Thymus (tissue), 11 donors: ENCODE results near the gene FLRT1. TPM values are rescaled to one million over a fixed set of nuclear protein-coding genes. Genes with fewer than 3 reads are reported as not detected.
A peak's percentile ranks its signal among the peaks of the same experiment; 100 is the strongest.

Experiments used
- DNase-seq, 9 donors: peaks; one replicate each; pipeline ENCODE4 v3.0.0-alpha.2; 2013; ENCODE audit warnings: low spot score in 9 of 9, low read depth in 6 of 9, missing footprints in 1 of 9
- H3K27ac ChIP-seq, 2 donors: one replicate each; pipeline ENCODE4 v1.5.1; 2013; ENCODE audit warnings: control low read depth in 1 of 2, low read depth in 1 of 2, low read length in 1 of 2, mild to moderate bottlenecking in 1 of 2, moderate library complexity in 1 of 2
- H3K27me3 ChIP-seq, 2 donors: one replicate each; pipeline ENCODE4 v1.5.1; 2013; ENCODE audit warnings: low read length in 1 of 2; ENCODE audit not compliant: control insufficient read depth in 2 of 2, insufficient read depth in 1 of 2
- H3K36me3 ChIP-seq, 2 donors: one replicate each; pipeline ENCODE4 v1.5.1; 2013; ENCODE audit warnings: low read length in 1 of 2, mild to moderate bottlenecking in 1 of 2, moderate library complexity in 1 of 2; ENCODE audit not compliant: control insufficient read depth in 2 of 2, insufficient read depth in 2 of 2
- H3K4me1 ChIP-seq, 2 donors: one replicate each; pipeline ENCODE4 v1.5.1; 2013; ENCODE audit warnings: low read length in 2 of 2; ENCODE audit not compliant: control insufficient read depth in 2 of 2, insufficient read depth in 2 of 2
- H3K4me3 ChIP-seq, 2 donors: one replicate each; pipeline ENCODE4 v1.5.1; 2013; ENCODE audit warnings: low read length in 2 of 2, control low read depth in 1 of 2, mild to moderate bottlenecking in 1 of 2
- H3K9me3 ChIP-seq, 2 donors: one replicate each; pipeline ENCODE4 v1.5.1; 2013; ENCODE audit warnings: low read length in 1 of 2, mild to moderate bottlenecking in 1 of 2; ENCODE audit not compliant: control insufficient read depth in 2 of 2, insufficient read depth in 1 of 2
- WGBS: extraction: QIAGEN DNeasy Blood & Tissue Kit; methylation state at CpG from one replicate; pipeline ENCODE4 v1.1.7; 2013; 5-methylcytosine and 5-hydroxymethylcytosine counted together
- polyA plus RNA-seq: library from polyadenylated mRNA; stranded (reverse); fragments of 200-250 nt; gene quantifications from one replicate; pipeline ENCODE4 v1.2.3, GENCODE V29; 2013
- total RNA-seq: library from RNA; stranded (reverse); fragments of 120-200 nt; gene quantifications from one replicate; pipeline ENCODE4 v1.2.4, GENCODE V29; 2013
- donor health status: healthy.

FLRT1 gene
- total and polyA plus RNA-seq, 2 donors: 0.05 to 0.07 TPM

DNA sequence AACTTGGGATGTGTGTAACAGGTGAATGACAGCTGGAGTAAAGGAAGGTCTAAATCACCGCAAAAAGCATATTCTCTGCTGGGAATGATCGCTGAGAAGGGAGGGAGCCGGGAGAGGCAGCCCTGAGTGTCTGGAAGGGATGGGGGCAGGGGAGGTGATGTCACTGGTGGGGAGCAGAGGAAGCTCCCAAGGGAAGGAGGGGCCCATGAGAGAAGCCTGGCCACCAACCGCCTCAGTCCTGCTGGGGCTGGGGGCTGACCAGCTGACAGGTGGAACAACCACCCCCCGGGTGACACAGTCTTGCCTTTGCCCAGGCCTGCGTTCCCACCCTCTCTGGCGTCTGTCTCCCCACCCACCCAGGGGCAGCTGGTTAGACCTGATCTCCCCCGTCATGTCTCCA lies 6.0 kb upstream of the FLRT1 start:
- peaks cover 0 to 23% of the 10 kb centered on the region in 2 donors for H3K4me1 ChIP-seq
- 95% methylated on average over 8 of the region's 8 CpGs for WGBS
- H3K9me3 ChIP-seq: peaks cover 0 to 4% of the 10 kb centered on the region in 2 donors
- H3K27me3 ChIP-seq: peaks cover 10 to 54% of the 10 kb centered on the region in 2 donors
- no peaks in the 10 kb centered on the region for H3K36me3 ChIP-seq
- H3K27ac ChIP-seq: no peak overlapping the region
- DNase-seq: no peak
- no peak overlapping the region for H3K4me3 ChIP-seq

DNA sequence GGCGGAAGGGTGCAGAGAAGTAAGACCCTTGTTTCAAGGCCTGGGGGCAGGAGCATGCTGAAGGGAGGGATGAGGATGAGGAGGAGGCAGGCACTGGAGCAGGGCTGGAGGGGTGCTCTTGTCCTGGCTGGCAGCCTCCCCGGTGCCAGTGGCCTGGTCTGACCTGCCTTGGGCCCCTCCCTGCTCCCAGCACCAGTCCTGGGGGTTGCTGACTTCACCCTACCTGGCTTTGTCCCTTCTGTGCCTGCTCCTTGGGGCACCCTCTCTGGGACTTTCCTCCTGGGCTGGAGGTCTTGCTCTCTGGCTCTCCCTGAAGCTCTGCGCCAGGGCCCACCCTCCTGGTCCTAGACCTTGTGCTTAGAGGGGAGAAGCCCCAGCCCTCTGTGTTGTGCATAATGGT lies 4.7 kb upstream of the FLRT1 start:
- H3K4me3 ChIP-seq: no peak overlapping the region
- H3K4me1 ChIP-seq: peaks cover 0 to 29% of the 10 kb centered on the region in 2 donors
- no peak for DNase-seq
- 92% methylated on average over 3 of the region's 3 CpGs for WGBS
- no peaks in the 10 kb centered on the region for H3K36me3 ChIP-seq
- no peak overlapping the region for H3K27ac ChIP-seq
- peaks cover 21 to 63% of the 10 kb centered on the region in 2 donors for H3K27me3 ChIP-seq
- peaks cover 0 to 4% of the 10 kb centered on the region in 2 donors for H3K9me3 ChIP-seq

DNA sequence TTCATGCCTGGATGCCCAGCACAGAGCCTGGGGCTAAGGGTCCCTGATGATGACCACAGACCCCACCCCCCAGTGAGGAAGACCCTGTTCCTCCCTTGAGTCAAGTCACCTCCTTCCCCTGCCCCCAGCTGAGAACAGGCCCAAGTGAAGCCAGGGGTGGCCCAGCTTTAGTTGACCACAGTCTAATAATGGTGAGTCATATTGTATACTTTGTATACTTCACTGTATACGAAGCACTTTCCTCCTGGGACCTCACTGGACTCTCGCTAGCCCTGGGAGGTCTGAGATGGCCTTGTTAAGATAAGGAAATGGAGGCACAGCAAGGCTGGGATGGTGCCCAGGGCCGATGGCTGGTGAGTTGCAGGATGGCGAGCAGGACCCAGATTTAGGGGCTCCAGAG lies 3.7 kb upstream of the FLRT1 start:
- no peak for DNase-seq
- peaks cover 32 to 74% of the 10 kb centered on the region in 2 donors for H3K27me3 ChIP-seq
- H3K4me3 ChIP-seq: no peak overlapping the region
- H3K9me3 ChIP-seq: peaks cover 0 to 4% of the 10 kb centered on the region in 2 donors
- peaks cover 0 to 35% of the 10 kb centered on the region in 2 donors for H3K4me1 ChIP-seq
- H3K36me3 ChIP-seq: no peaks in the 10 kb centered on the region
- no peak overlapping the region for H3K27ac ChIP-seq
- WGBS: 89% methylated on average over 4 of the region's 4 CpGs

DNA sequence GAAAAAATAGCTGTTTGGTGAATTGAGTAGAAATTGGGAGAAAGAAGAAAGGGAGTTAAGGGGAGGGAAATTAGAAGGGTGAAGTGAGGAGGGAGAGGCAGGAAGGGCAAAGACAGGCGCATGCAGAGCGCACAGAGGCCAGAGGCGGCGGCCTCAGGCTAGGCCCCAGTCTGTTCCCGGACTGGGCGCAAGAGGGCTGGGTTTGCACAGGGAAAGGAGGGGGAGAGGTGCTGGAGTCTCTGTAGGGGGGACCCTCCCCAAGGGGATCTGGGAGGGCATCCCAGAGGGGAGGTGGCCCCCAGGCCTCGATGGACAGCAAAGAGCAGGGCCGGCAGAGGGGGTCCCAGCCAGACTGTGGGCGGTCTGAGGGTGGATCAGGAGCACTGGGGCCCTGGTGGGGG lies 1.3 kb upstream of the FLRT1 start:
- H3K27ac ChIP-seq: no peak overlapping the region
- H3K27me3 ChIP-seq: peaks cover 53 to 83% of the 10 kb centered on the region in 2 donors
- no peak overlapping the region for H3K4me3 ChIP-seq
- H3K4me1 ChIP-seq: peaks cover 0 to 17% of the 10 kb centered on the region in 2 donors
- WGBS: 61% methylated on average over 9 of the region's 9 CpGs
- H3K9me3 ChIP-seq: peaks cover 0 to 9% of the 10 kb centered on the region in 2 donors
- no peak for DNase-seq
- H3K36me3 ChIP-seq: no peaks in the 10 kb centered on the region

DNA sequence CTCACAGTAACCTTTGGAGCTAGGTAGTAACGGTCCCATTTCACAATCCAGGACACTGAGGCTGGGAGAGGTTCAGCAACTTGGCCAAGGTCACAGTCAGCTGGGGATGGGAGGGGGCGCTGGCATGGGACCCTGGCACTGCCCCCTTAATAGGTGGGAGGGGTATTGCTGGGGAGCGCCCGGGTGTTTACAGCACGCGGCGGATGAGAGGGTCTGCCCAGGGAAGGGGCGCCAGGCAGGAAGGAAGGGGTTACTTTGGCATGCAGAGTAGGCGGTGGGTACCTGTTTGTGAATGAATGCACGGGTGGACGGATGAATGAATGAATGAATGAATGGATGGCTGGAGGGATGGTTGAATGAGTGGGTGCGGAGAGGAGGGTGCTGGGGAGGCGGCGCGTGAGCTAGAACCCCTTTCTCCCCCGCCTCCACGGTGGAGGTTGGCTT lies 628 bp upstream of the FLRT1 start:
- Histone ChIP-seq H3K36me3 (no peaks in the 10 kb centered on the region), H3K4me1 (peaks cover 0 to 17% of the 10 kb centered on the region in 2 donors), H3K27ac (no peak overlapping the region), H3K9me3 (peaks cover 0 to 9% of the 10 kb centered on the region in 2 donors), H3K4me3 (no peak overlapping the region), H3K27me3 (peaks cover 53 to 84% of the 10 kb centered on the region in 2 donors)
- 11% methylated on average over 17 of the region's 17 CpGs for WGBS
- DNase-seq: no peak

DNA sequence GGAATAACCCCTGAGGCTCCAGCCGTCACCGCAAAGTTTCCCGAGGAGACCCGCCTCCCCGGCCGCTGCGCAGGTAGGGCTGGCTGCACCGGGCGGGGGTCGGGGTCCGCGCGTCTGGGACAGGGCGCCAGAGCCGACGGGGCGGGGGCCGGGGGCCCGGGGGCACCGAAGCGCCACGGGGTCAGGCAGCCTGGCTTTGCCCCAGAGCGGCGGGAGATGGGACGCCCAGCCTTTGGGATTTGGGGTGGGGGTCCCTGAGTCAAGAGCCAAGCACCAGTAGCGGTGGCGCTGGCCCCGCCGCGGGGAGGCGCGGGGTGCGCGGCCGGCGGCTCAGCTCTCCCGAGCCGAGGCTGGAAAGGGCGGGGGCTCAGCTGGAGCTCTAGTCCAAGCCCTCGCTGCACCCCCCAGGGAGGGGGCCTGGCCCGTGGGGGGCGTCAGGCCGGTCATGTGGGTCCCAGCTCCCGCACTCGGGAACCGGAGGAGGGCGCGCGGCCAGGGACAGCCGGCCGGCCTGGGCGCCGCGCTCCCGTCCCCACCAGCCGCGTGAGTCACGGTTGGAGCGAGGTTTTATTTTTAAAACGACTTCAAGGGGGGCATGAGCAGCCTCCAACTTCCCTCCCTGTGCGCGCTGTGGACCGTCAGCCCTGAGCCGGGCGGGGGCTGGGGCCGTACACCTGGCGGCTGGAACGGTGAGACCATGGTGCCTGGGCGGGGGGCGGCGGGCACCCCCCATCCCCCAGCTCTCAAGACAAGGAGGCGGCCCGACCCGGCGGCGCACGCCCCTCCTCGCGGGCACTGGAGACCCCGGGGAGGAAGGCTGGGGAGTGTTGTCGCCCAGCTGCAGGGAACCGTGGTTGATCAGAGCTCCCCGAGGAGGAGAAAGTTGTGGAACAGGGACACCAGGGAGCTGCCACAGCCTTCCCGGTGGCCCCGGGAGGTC lies 626 bp downstream of the FLRT1 start:
- Histone ChIP-seq H3K36me3 (no peaks in the 10 kb centered on the region), H3K4me3 (peak overlapping the region in 1 of 2 donors; percentile 25), H3K27ac (no peak overlapping the region), H3K4me1 (peaks cover 0 to 17% of the 10 kb centered on the region in 2 donors), H3K9me3 (peaks cover 0 to 9% of the 10 kb centered on the region in 2 donors), H3K27me3 (peaks cover 50 to 88% of the 10 kb centered on the region in 2 donors)
- WGBS: 2% methylated on average over 85 of the region's 85 CpGs
- DNase-seq: peak in 1 of 9 donors; percentile 15

DNA sequence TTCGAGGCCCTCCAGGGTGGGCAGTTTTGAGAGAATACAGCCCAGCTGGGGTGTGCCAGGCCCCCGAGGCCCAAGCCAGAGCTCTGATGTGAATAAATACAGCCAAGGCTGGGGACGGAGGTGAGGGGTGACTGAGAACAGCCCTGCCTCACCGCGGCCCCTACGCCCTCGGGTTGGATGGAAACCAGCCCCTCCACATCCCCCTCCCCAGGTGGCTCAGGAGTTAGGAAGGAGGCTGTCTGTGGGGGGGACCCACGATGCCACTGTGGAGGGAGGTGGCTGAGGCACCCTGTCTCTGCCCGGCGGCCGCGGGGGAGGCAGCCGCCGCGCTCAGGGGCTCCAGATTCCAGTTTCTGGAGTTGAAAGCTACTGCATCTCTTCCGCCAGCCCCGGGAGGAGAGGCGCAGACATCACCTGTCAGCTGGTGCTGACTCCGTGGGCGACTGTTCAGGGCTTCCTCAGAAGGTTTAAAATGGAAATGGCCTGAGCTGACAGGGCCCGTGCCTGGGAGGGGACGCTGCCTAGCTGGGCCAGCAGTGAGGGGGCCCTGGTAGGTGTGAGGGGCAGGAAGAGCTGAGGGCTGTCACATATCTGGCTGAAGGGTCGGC lies 1.4 kb downstream of the FLRT1 start:
- H3K36me3 ChIP-seq: no peaks in the 10 kb centered on the region
- no peak overlapping the region for H3K27ac ChIP-seq
- H3K4me3 ChIP-seq: no peak overlapping the region
- peaks cover 50 to 87% of the 10 kb centered on the region in 2 donors for H3K27me3 ChIP-seq
- H3K4me1 ChIP-seq: peaks cover 0 to 17% of the 10 kb centered on the region in 2 donors
- DNase-seq: peak in 1 of 9 donors; percentile 20
- H3K9me3 ChIP-seq: peaks cover 0 to 9% of the 10 kb centered on the region in 2 donors
- 32% methylated on average over 23 of the region's 23 CpGs for WGBS

DNA sequence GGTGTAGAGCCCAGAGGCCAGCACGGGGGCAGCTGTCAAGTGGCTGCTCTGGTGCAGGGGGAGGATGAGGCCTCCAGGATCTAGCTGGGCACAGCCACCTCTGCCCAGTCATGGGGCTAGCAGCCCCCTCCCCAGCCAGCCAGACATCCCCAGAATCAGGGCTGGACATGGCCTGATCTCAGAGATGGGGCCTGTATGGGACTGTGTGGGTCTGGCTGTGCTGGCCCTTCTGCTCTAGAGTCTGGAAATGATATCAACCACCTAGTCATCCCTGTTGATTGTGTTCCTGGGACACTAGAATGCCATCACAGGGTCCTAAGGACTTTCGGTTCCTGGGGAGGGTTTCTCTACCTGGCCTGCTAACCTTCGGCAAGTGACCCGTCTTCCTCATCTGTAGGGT lies 2.8 kb downstream of the FLRT1 start:
- Histone ChIP-seq H3K27me3 (peaks cover 50 to 75% of the 10 kb centered on the region in 2 donors), H3K9me3 (peaks cover 0 to 9% of the 10 kb centered on the region in 2 donors), H3K4me3 (no peak overlapping the region), H3K27ac (no peak overlapping the region), H3K4me1 (peaks cover 0 to 17% of the 10 kb centered on the region in 2 donors), H3K36me3 (no peaks in the 10 kb centered on the region)
- 98% methylated on average over 4 of the region's 4 CpGs for WGBS
- DNase-seq: no peak
